CD4-positive, alpha-beta memory T cell (primary cell): ENCODE data around the gene IGLL1. TPM values are rescaled to one million over a fixed set of nuclear protein-coding genes. Genes with fewer than 3 reads are reported as not detected.
A peak's percentile ranks its signal among the peaks of the same experiment; 100 is the strongest.

Source experiments
- CTCF ChIA-PET: fragments of 350-600 bp; sonication (Branson Sonifier 250); formaldehyde crosslinking; loops from one replicate; lab custom pipeline; 2021; ENCODE audit warnings: inconsistent platforms; ENCODE audit not compliant: partially characterized antibody; lab: Charles Lee
- POLR2A ChIA-PET: fragments of 350-600 bp; sonication (Branson Sonifier 250); formaldehyde crosslinking; loops from one replicate; lab custom pipeline; 2021; ENCODE audit not compliant: partially characterized antibody; lab: Charles Lee
- DNase-seq, 5 donors: peaks; one replicate each; pipeline versions ENCODE4 v3.0.0 to v3.0.0-alpha.2; 2020 to 2022; ENCODE audit warnings: mixed read lengths in 1 of 5
- H3K27ac ChIP-seq: one replicate; pipeline ENCODE4 v1.7.0; 2013; ENCODE audit warnings: low read depth, low read length
- H3K27me3 ChIP-seq: 2 replicates; pipeline ENCODE4 v1.7.0; 2013; ENCODE audit warnings: mild to moderate bottlenecking, low read length, moderate library complexity; ENCODE audit not compliant: insufficient read depth
- H3K36me3 ChIP-seq: 2 replicates; pipeline ENCODE4 v1.7.0; 2013; ENCODE audit warnings: mild to moderate bottlenecking, low read length, moderate library complexity; ENCODE audit not compliant: insufficient read depth
- H3K4me1 ChIP-seq: 2 replicates; pipeline ENCODE4 v1.7.0; 2013; ENCODE audit warnings: mild to moderate bottlenecking, low read length, moderate library complexity; ENCODE audit not compliant: insufficient read depth
- H3K4me3 ChIP-seq, 2 donors: one replicate each; pipeline ENCODE4 v1.7.0; 2013; ENCODE audit warnings: low read length in 2 of 2, mild to moderate bottlenecking in 1 of 2
- H3K9me3 ChIP-seq, 2 donors: one replicate each; pipeline ENCODE4 v1.7.0; 2013; ENCODE audit warnings: low read length in 2 of 2, control low read depth in 1 of 2; ENCODE audit not compliant: control insufficient read depth in 1 of 2
- H3K27ac Mint-ChIP-seq, 7 donors: one replicate each; pipeline ENCODE4 v1.8.0; 2020 to 2021; ENCODE audit warnings: mixed read lengths in 7 of 7, mild to moderate bottlenecking in 6 of 7, inconsistent platforms in 3 of 7, moderate library complexity in 3 of 7
- H3K27me3 Mint-ChIP-seq, 2 donors: one replicate each; pipeline ENCODE4 v1.8.0; 2020 to 2021; ENCODE audit warnings: mixed read lengths in 2 of 2
- H3K36me3 Mint-ChIP-seq, 2 donors: one replicate each; pipeline ENCODE4 v1.8.0; 2020 to 2021; ENCODE audit warnings: mixed read lengths in 2 of 2, inconsistent platforms in 1 of 2, mild to moderate bottlenecking in 1 of 2
- H3K4me1 Mint-ChIP-seq, 4 donors: one replicate each; pipeline ENCODE4 v1.8.0; 2020 to 2021; ENCODE audit warnings: mixed read lengths in 4 of 4, mild to moderate bottlenecking in 1 of 4
- H3K4me3 Mint-ChIP-seq, 8 donors: one replicate each; pipeline ENCODE4 v1.8.0; 2020 to 2021; ENCODE audit warnings: mixed read lengths in 8 of 8, mild to moderate bottlenecking in 7 of 8, moderate library complexity in 6 of 8, inconsistent platforms in 3 of 8
- H3K9me3 Mint-ChIP-seq, 8 donors: one replicate each; pipeline ENCODE4 v1.8.0; 2020 to 2021; ENCODE audit warnings: mixed read lengths in 8 of 8, mild to moderate bottlenecking in 5 of 8, inconsistent platforms in 3 of 8, moderate library complexity in 1 of 8
- intact Hi-C: fragments of 100-400 bp; cut with micrococcal nuclease; formaldehyde crosslinking; loops from one replicate; pipeline ENCODE4 v1.15.1; 2023
- polyA plus RNA-seq, 2 donors: library from polyadenylated mRNA; unstranded; fragments of 300-500 nt; fragmentation: Illumina TruSeq; gene quantifications; one replicate each; pipeline ENCODE4 v1.2.3, GENCODE V29; 2021
- total RNA-seq, 2 experiments: library from RNA; stranded (reverse); gene quantifications; one replicate each; pipeline ENCODE4 v1.2.3, GENCODE V29; 2021

Gene IGLL1
- total and polyA plus RNA-seq, 4 experiments from 2014 or later: not detected

DNA sequence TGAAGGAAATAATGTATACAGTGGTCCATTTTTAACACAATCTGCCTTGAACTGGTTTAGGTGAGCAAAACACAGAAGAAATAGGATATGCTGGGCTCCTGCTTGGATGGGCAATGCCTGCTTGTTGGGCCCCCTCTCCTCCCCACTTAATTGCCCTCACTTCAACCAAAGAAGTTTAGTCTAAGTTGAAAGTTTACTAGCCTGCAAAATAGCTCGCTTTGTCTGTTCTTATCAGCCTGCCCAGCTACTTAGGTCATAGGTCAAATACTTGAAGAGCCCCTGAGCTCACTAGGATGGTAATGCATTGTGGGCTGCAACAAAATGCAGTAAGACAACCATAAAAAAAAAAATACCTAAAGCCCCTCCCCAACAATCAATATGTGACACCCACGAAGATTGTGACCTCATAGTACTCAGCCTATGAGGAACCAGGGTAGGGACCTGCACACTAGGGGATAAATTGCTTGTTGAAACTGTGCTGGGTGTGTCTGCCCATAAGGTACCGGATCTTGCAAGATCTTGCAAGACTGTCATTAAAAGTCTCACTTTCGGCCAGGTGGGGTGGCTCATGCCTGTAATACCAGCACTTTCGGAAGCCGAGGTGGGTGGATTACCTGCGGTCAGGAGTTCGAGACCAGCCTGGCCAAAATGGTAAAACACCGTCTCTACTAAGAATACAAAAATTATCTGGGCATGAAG, 41.1 kb upstream of the IGLL1 start:
- Histone ChIP-seq H3K9me3 (no peaks in the 10 kb centered on the region), H3K36me3 (no peaks in the 10 kb centered on the region), H3K4me3 (no peak overlapping the region), H3K4me1 (no peaks in the 10 kb centered on the region), H3K27ac (no peak overlapping the region), H3K27me3 (no peaks in the 10 kb centered on the region)
- intact Hi-C loops: loop anchor here (10.0 kb wide), 1 partner anchor 334 kb away; no protein-coding TSS in a partner anchor
- Mint-ChIP-seq H3K9me3 (no peaks in the 10 kb centered on the region), H3K27ac (peak overlapping the region in 1 of 7 donors; percentile 6), H3K4me3 (no peak overlapping the region), H3K36me3 (peaks cover 9 to 14% of the 10 kb centered on the region in 2 donors), H3K27me3 (no peaks in the 10 kb centered on the region), H3K4me1 (no peaks in the 10 kb centered on the region)
- CTCF ChIA-PET: no interaction called here
- DNase-seq: no peak
- POLR2A ChIA-PET: no interaction called here

DNA sequence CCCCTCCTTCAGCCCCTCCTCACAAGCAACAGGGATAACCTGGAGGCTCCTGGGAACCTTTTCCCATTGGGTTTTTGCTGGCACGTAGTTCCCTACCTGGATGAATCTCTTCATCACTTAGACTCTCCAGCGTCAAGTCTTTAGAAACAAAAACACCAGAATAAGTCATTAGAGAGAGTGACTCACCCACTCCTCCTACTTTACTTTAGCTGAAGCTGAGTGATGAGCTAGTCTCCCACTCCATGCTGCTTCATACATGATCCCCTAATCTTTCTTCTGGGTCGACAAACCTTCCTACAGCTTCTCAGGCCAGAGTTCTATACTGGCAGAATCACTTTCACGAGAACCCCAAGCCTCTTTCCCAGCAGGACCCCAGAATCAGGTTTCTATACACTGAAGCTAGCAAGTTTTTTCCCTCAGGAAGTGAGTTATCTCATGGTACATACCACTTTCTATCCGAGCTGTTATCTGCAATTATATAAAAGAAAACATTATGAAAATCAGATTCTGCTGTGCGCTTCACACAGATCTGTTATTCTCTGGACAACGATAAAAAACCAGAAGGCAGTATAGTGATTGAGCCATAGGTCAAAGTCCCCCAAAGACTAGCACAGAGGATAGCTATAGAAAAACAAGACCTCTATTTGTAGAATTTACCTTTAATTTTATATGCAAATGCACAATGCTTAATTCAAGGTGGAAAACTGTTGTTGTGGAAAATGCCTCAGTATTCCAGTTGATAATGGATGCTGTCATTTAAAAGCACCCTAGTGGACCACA, 33.3 kb upstream of the IGLL1 start:
- Histone ChIP-seq H3K4me3 (no peak overlapping the region), H3K27me3 (no peaks in the 10 kb centered on the region), H3K36me3 (no peaks in the 10 kb centered on the region), H3K9me3 (no peaks in the 10 kb centered on the region), H3K4me1 (no peaks in the 10 kb centered on the region), H3K27ac (no peak overlapping the region)
- Mint-ChIP-seq H3K9me3 (no peaks in the 10 kb centered on the region), H3K36me3 (peaks cover 13 to 17% of the 10 kb centered on the region in 2 donors), H3K27me3 (no peaks in the 10 kb centered on the region), H3K4me1 (no peaks in the 10 kb centered on the region), H3K4me3 (no peak overlapping the region), H3K27ac (no peak overlapping the region)
- CTCF ChIA-PET: no interaction called here
- POLR2A ChIA-PET: no interaction called here
- DNase-seq: no peak
- intact Hi-C loops: no loop called here

DNA sequence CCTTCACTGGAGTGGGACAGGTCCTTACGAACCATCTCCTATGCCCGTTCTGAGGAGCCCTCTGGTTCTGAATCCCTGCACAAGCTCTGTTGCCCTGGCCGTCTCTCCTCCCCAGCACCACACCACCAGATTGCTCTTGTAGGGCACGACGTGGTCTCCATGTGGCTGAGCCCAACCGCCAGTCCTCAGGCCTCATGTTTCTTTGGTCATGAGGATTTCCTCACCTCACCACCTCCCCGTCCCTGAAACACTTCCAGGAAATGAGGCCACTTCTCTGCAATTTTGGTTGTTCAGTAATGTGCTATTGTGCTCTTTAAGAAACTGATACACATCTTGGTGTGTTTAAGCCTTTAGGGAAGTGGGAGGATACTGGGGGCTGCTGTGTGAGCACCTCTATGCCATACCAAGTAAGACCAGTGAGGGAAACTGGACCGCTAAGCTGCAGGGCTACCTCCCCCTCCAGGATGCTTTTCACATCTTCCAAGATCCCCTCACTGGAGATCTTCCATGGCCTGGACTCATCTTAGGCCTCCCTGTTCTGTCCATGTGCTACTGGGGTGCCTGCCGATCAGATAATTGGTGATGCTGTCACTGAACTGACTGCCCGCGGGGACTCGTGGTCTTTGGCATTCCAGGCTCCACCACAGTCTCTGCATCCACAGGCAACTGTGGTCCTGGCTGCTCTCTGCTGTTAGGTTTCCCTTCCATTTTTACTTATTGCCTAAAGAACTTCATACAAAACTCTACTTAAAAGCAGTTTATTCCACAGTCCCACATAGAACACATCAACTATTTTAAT, 30.1 kb upstream of the IGLL1 start:
- Mint-ChIP-seq H3K27ac (peak overlapping the region in 1 of 7 donors; percentile 3), H3K4me1 (no peaks in the 10 kb centered on the region), H3K4me3 (no peak overlapping the region), H3K9me3 (no peaks in the 10 kb centered on the region), H3K36me3 (peaks cover 5 to 11% of the 10 kb centered on the region in 2 donors), H3K27me3 (no peaks in the 10 kb centered on the region)
- no peak for DNase-seq
- Histone ChIP-seq H3K27me3 (no peaks in the 10 kb centered on the region), H3K36me3 (no peaks in the 10 kb centered on the region), H3K9me3 (no peaks in the 10 kb centered on the region), H3K4me3 (no peak overlapping the region), H3K4me1 (no peaks in the 10 kb centered on the region), H3K27ac (no peak overlapping the region)
- ChIA-PET POLR2A (no interaction called here), CTCF (no interaction called here)
- intact Hi-C loops: no loop called here

DNA sequence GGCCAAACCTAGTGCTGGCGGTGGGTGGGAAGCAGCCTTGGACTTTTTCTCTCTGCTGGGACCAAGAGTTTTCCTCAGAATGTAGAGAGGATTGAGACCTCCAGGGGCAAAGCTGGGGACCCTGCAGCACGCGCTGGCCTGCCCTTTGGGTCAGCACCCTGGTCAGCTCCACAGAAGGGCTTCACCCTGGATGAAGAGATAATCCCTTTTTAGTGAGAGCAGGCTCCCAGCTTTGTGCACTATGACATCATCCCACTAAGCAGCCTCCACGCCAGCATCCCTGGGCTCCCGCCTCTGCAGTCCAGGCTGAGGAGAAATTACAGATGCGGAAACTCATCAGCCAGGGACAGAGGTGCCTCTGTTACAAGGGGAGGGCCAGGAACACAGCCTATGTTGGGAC, 28.5 kb upstream of the IGLL1 start:
- no peaks in the 10 kb centered on the region for H3K27me3 Mint-ChIP-seq
- Histone ChIP-seq H3K4me3 (no peak overlapping the region), H3K9me3 (no peaks in the 10 kb centered on the region), H3K27me3 (no peaks in the 10 kb centered on the region), H3K4me1 (no peaks in the 10 kb centered on the region), H3K36me3 (no peaks in the 10 kb centered on the region), H3K27ac (no peak overlapping the region)
- H3K4me1 Mint-ChIP-seq: no peaks in the 10 kb centered on the region
- no peak overlapping the region for H3K4me3 Mint-ChIP-seq
- POLR2A ChIA-PET: no interaction called here
- no peaks in the 10 kb centered on the region for H3K9me3 Mint-ChIP-seq
- DNase-seq: no peak
- no peak overlapping the region for H3K27ac Mint-ChIP-seq
- CTCF ChIA-PET: no interaction called here
- peaks cover 5 to 6% of the 10 kb centered on the region in 2 donors for H3K36me3 Mint-ChIP-seq
- intact Hi-C loops: no loop called here

DNA sequence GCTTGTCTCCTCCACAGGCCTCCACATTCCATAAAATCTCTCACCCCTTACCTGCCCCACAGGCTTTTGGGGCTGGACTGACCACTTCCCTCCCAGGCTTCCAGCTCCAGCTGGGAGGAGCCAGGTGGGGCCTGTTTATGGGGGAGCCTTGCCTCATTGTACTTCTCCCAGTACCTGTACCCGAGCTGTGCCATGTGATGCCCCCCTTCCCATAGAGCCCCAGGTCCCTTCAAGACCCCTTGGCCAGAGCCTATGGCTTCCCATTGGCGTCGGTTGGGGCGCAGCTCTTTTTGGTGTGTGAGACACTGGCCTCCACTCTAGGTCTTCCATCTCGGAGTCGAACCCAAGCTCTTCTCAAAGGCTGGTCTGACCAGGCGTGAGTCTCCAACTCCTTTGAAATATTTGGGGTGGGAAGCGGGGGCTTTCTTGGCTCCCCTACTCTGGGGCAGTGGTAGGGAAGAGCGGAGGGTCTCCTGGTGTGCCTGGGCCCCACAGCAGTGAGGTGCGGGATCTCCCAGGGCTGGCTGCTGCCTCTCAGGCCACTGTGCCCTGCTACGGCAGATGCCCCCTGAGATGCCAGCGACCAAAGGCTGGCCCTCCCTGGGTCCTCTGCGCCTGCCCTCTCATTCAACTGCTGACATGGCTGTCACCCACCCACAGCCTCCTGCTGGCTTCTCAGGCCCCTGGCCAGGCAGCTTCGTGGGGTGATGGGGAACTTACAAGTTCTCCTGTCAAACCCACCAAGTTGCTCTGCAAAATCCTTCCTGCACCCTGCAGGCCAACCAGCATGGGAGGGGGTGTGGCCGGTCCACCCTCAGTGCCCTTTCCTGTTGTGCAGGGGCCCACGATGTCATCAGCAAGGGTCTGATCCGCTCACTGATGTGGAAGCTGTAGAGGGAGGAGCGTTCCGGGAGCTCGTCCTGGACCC, 26.4 kb upstream of the IGLL1 start:
- Histone ChIP-seq H3K27ac (no peak overlapping the region), H3K27me3 (no peaks in the 10 kb centered on the region), H3K4me3 (no peak overlapping the region), H3K4me1 (no peaks in the 10 kb centered on the region), H3K36me3 (no peaks in the 10 kb centered on the region), H3K9me3 (no peaks in the 10 kb centered on the region)
- intact Hi-C loops: no loop called here
- Mint-ChIP-seq H3K27ac (no peak overlapping the region), H3K9me3 (no peaks in the 10 kb centered on the region), H3K36me3 (no peaks in the 10 kb centered on the region), H3K4me1 (no peaks in the 10 kb centered on the region), H3K4me3 (no peak overlapping the region), H3K27me3 (no peaks in the 10 kb centered on the region)
- ChIA-PET CTCF (no interaction called here), POLR2A (no interaction called here)
- no peak for DNase-seq

DNA sequence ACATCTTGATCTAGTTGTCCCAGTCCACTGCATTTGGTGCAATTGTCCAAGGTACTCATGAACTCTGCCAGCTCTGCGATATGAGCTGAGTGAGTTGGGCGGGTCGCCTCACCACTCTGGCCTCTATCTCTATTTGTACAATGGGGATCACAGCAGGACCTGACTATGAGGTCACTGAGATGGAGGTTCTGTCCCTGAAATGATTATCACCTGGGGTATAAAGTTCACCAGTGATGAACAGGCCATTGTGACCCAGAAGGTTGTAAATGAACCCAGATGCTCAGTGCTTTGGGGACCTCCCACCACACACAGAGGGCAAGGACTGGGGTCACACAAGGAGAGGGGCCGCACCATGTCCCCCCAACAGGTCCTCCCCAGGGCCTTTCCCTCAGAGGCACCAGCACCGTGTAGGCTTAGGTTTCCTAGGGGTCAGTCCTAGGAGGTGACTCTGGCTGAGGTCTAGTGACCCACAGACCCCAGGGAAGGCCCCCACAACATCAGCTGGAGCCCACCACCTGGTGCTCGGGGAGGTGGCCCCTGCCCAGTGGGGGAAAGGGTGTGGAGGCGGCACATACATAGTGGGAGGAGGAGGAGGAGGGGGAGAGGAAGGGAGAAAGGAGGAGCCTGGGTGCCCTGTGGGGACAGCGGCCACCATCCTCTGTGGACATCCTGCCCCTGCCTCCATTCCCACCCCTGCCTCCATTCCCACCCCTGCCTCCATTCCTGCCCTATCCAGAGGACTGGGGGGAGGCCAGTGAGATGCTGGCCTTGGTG, 25.0 kb upstream of the IGLL1 start:
- Mint-ChIP-seq H3K36me3 (no peaks in the 10 kb centered on the region), H3K4me1 (no peaks in the 10 kb centered on the region), H3K9me3 (no peaks in the 10 kb centered on the region), H3K27ac (no peak overlapping the region), H3K4me3 (no peak overlapping the region), H3K27me3 (no peaks in the 10 kb centered on the region)
- Histone ChIP-seq H3K27me3 (no peaks in the 10 kb centered on the region), H3K36me3 (no peaks in the 10 kb centered on the region), H3K9me3 (no peaks in the 10 kb centered on the region), H3K27ac (no peak overlapping the region), H3K4me1 (no peaks in the 10 kb centered on the region), H3K4me3 (no peak overlapping the region)
- intact Hi-C loops: no loop called here
- POLR2A ChIA-PET: no interaction called here
- DNase-seq: no peak
- CTCF ChIA-PET: no interaction called here
